ENCODE results near the gene NUDT22.
A peak's percentile ranks its signal among the peaks of the same experiment; 100 is the strongest.

Gene NUDT22

GRCh38 chr11:64259533-64260067 is 33.5 kb downstream of the NUDT22 start:
- no peak for DNase-seq

GRCh38 chr11:64260147-64260708 is 34.2 kb downstream of the NUDT22 start:
- DNase-seq: no peak

GRCh38 chr11:64261556-64262080 is 35.5 kb downstream of the NUDT22 start:
- no peak for DNase-seq

- DNase-seq: no peak
These were observed 36.4 kb downstream of the NUDT22 start for GRCh38 chr11:64262271-64263002.

- DNase-seq: no peak
These were observed 37.2 kb downstream of the NUDT22 start for GRCh38 chr11:64263021-64263946.

GRCh38 chr11:64263947-64264317 is 37.9 kb downstream of the NUDT22 start:
- no peak for DNase-seq

- DNase-seq: no peak
These were observed 38.3 kb downstream of the NUDT22 start for GRCh38 chr11:64264371-64264852.

- DNase-seq: no peak
These were observed 39.4 kb downstream of the NUDT22 start for GRCh38 chr11:64265176-64266160.

- DNase-seq: no peak
These were observed 40.3 kb downstream of the NUDT22 start for GRCh38 chr11:64266339-64266738.

- no peak for DNase-seq
These were observed 41.3 kb downstream of the NUDT22 start for GRCh38 chr11:64267207-64267945.

GRCh38 chr11:64268025-64268892 is 42.2 kb downstream of the NUDT22 start:
- no peak for DNase-seq

GRCh38 chr11:64268893-64269539 is 42.9 kb downstream of the NUDT22 start:
- DNase-seq: no peak

- DNase-seq: peak; percentile 96
These were observed 43.6 kb downstream of the NUDT22 start for GRCh38 chr11:64269540-64270220.

GRCh38 chr11:64275031-64275800 is 49.1 kb downstream of the NUDT22 start:
- no peak for DNase-seq

- DNase-seq: no peak
These were observed 49.8 kb downstream of the NUDT22 start for GRCh38 chr11:64275841-64276240.

GRCh38 chr11:64276653-64277431 is 50.8 kb downstream of the NUDT22 start:
- no peak for DNase-seq

GRCh38 chr11:64278576-64279190 is 52.6 kb downstream of the NUDT22 start:
- no peak for DNase-seq

Measured in activated CD4-positive, alpha-beta T cell treated with anti-CD3 and anti-CD28 coated beads, Interleukin-2, amount 50 U/mL, for 1 hour (primary cell).